ENCODE results near the gene KLHL3.

The KLHL3 gene

DNA sequence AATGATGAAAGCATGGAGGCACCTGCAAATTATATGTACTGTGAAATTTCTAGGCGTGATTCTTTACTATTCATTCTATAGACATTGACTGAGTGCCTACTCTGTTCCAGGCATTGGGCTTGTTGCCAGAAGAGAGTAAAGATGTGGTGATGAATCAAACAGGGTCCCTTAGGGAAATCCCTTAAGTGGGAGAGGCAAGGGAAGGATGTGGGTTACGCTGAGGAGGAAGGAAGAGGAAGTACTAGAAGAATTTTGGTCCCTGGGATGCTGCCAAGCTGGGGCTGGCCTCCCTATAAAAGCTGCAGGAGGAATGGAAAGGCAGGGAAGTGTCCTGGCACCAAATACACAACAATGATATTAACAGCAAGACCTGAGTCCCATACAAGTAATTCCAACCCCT is 160.0 kb downstream of the KLHL3 start:
- no peak for DNase-seq (ENCODE audit: low read depth)

DNA sequence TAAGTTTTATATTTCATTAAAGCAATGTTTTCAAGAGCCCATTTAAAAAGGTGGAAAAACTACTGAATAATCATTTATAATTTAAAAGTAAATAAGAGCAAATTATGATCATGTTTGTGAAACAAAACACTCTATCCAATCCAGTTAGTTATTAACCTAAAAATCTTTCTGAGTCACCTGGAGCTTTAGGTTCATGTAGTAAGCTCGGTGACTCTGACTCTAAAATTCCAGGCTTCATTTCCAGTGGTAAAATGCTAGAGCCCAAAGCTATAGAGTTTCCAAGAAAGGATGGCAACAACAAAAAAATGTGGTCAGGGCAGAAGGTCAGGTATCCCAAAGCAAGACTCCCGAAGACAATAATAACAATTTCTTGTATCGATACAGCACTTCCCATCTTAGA is 160.7 kb downstream of the KLHL3 start:
- no peak for DNase-seq (ENCODE audit: low read depth)

DNA sequence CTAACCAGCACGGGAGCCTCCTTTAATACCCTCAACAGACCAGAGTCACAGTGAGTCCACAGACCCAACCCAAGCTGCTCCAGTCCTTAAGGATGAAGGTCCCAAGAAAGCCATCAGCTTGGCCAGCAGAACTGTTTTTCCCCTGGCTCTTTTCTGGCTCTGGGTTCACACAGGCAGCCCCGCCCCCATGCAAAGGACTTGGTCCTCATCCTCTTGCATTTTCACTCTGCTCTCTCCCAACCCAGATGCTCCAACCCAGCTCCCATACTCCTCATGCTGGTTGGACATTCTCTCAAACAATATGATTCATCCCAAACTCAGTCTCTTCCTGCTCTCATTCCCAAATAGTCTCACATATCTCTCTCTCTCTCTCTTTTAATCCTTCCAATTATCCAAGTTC is 162.5 kb downstream of the KLHL3 start:
- DNase-seq (ENCODE audit: low read depth): no peak

DNA sequence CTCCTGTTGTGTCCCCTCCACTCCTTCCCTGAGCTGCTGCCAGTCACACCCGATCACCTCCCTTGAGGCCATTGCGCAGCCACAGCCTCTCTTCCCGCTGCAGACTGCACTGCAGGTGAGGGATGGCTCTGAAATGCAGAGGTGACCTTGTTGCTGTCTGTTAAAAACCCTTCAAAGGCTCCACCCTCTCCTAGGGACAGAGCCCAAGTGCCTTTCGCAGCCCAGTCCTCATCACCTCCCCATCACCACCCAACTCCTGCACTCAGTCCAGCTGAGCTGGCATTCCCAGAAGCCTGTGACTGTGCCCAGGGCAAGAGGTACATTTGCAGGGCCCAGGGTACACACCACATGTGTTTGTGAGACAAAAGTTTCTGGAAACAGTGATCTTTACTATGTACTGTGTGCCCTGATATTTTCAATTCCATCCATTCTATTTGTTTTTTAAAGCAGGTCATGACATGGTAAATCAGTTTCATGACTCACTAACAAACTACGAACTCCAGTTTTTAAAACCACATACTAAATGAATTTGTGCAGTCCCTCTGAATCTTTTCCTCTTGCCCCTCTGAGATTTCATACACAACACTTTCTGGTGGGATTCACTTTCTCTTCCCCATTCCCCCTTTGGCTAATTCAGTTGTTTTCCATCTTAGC is 163.7 kb downstream of the KLHL3 start:
- DNase-seq (ENCODE audit: low read depth): no peak

DNA sequence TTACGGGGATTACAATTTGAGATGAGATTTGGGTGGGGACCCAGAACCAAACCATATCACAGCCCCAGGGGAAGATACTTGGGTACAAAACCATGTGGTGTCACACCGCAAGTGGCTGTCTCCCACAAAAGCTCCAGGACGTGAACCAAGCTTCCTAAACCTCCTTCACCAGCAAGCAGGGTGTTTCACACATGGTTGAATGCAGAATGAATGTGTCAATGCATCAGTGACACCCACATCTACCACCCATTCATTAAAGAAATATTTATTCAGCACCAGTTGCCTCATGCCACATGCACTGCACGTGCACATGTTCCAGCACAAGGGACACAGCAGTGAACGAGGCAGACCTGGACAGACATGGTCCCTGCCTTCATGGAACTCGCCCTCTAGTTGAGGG is 165.8 kb downstream of the KLHL3 start:
- no peak for DNase-seq (ENCODE audit: low read depth)
